Stimulated activated CD8-positive, alpha-beta memory T cell treated with anti-CD3 and anti-CD28 coated beads, Interleukin-2, amount 100 ng/mL, for 48 hours (primary cell): ENCODE results near the gene TBATA.

Experiments
- DNase-seq, 2 donors: peaks; one replicate each; pipeline ENCODE4 v3.0.0-alpha.2; 2020; ENCODE audit warnings: low read depth in 2 of 2

The TBATA gene

DNA sequence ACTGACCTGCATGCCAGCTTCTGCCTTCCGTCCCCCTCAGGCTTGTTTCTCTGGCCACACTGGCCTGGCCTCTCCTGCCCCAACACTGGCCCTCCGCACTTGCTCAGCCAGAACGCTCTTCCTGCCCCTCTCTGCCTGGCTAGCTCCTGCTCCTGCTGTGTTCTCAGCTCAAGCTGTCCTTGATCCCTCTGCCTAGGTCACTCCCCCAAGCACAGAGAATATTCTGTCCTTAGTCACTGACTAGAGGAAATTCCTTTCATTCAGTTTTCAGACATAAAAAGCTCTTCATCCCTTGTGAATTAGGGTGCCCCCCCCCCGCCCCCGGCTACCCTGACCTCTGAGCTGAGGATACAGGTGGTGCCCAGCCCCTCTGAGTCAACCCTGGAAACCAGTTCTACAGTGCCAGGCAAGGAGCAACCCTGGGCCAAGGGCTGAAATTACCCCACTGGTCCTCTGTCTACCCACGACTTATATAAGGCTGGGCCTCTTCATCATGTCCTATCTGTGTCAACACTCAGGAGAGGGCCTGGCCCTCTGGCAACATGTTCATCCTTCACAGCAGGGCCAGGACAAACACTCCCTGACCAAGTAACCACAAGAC, 23.9 kb upstream of the TBATA start:
- DNase-seq, result no peak

DNA sequence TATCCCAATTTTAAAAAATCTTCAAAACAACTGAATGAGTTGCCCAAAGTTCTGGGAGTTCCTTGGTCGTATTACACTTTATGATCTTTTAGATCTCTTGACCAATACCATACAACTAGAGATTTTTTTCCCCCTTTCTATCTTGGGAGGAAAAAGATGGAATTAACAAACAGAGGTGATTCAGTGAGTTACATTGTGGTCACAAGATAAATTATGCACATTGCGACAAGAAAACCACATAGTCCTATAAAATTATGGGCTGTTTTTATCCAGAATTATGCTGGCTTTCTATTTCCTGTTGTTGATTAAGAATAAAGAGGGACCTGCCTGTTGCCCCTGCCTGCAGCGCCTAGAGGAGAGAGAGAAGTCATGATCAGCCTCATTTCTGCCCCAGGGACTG, 22.4 kb upstream of the TBATA start:
- DNase-seq, result no peak

DNA sequence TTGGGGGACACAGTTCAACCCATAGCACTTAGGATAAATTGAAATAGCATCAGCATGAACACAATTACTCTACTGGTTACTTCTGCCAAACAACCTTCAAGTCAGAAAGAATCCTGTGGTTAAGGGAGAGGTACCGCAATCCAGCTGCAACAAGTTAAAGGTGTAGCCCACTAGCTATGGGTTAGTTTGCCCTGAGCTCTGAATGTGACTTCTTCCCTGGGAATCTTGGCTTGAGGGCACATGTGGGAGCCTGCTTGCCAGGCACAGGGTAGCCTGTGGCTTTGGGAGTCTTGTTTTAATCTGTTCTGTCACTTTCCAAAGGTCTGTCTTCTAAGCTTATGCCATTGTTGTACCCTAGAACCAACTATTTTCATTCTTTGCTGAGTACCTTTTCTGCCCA, 21.7 kb upstream of the TBATA start:
- DNase-seq, result no peak

DNA sequence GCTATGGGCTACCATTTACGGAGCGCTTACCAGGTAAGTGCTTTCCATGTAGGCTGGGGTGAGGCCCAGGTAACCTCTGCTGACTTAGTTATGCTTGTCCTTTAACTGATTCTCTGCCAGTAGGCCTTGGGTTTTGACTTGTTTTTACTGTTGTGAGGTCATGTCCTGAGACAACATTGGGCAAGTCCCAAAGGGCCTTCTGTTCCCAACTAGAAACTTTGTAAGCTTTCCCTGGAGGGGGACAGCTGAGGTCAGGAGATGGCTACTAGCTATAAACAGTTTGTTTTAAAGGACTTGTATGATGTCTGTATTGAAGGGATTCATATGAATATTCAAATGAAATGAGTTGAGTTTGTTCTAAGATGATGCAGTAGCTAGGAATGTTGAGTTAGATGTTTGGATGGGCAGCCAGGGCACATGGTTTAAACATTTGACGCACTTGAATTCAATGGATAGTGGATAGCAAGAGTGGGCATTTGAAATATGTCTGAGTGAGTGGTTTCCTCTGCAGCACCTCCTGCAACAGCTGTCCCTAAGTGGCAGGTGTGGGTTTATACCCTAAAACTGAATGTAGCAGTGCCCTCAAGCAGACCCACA, 20.5 kb upstream of the TBATA start:
- DNase-seq, result no peak

DNA sequence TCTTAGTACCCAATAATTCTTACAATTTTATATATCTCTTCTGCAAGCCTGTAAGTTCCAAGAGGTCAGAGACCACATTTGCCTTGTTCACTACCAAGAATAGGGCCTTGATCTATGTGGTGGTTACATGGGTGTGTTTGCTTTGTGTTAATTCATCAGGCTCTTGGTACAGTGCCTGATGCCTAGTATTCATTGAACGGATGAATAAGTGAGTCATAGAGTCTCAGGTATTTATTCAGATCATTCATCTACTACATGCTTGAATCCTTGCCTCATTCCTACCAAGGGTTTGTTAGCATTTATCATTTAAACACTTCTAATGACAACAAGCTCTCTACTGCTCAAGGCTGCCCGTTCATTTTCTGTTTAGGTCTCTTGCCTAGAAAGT, 19.2 kb upstream of the TBATA start:
- no peak for DNase-seq

DNA sequence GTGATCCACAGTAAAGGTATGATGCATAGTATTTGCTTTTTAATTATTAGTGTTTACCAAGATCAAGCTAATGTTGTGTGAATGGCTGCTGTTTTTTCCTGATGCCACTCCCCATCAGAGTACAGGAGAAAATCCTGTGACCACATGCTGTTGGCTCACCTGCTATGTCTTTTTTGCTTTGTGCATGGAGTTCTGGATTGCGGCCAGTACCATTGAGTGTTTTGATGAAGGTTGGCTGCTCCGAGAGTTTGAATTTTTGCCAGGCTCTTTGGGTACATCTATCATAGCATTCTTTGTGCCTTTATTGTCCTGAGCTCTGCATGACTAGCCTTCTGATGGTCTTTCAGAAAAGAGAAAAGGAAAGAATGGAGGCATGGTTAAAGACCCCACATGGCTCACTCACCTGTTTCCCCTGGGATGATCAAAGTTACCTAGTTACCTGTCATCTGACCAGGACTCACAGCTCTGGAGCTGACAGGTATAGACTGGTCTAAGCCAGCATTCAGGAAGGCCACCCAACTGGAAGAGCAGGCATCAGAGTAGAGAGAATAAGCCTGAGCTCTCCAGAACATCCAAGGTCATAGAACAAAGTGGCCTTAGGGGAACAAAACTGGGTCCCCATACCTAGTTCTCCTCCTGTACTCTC, 18.7 kb upstream of the TBATA start:
- DNase-seq, result no peak

DNA sequence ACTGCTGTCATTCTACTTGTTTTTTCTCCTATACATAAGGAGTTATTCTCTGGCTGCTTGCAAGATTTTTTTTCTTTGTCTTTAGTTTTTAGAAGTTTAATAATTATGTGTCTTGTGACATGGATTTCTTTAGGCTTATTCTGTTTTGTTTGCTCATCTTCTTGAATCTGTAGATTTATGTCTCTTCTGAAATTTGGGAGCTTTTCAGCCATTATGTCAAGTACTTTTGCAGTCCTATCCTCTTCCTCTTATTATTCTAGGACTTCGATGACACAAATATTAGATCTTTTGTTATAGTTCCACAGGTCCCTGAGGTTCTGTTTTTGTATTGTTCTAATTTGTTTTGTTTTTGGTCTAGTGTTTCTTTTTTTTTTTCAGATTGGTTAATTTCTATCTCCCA, 16.7 kb upstream of the TBATA start:
- no peak for DNase-seq

DNA sequence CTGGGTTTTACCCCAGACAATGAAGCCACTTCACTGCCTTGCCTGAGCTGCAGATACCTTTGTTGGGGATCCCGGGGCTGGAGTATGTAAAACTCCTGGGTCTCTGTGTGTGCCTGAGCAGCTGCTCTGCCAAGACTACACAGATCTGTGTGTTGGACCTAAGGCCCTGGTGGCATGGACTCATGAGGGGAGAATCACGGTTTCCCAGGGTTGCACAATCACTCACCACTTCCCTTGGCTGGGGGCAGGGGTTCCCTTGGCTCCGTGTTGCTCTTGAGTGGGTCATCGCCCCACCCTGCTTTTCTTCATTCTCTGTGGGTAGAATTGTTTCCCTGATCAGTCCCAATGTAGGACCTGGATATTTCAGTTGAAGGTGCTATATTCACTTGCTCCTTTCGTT, 13.9 kb upstream of the TBATA start:
- DNase-seq, result no peak

DNA sequence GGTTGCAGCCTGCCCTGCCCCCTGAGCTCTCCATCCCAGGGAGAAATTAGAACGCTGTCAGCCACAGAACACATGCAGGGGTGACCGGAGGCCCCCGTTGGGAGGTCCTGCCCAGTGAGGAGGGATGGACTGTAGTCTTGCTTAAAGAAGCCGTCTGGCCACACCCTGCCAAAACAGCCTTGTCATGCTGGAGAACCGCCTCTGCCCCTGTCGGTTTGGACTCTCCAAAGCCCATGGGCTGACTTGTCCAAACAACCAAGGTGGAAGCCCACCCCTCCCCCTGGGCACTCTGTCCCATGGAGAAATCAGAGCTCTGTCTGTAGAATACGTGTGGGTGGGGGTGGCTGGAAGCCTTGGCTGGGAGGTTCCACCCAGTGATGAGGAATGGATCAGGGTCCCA, 12.7 kb upstream of the TBATA start:
- DNase-seq, result no peak

DNA sequence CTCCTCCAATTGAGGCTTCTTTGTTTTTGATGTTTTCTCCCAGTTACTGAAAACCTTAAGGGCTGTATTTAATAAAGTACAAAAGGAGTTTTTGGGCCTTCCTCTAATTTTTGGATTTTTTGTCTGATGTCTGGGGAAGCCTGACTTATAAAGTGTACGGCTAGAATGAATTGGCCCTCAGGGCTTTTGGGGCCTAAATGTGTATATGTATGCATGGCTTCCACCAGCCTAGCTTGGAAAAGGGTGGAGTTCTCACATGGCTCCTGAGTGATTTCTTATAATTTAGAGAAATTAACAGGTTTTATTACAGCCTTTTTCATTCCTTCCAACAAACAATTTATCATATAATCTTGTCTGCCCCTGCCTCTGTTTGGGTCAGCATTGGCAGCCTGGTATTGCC, 10.4 kb upstream of the TBATA start:
- DNase-seq, result no peak

DNA sequence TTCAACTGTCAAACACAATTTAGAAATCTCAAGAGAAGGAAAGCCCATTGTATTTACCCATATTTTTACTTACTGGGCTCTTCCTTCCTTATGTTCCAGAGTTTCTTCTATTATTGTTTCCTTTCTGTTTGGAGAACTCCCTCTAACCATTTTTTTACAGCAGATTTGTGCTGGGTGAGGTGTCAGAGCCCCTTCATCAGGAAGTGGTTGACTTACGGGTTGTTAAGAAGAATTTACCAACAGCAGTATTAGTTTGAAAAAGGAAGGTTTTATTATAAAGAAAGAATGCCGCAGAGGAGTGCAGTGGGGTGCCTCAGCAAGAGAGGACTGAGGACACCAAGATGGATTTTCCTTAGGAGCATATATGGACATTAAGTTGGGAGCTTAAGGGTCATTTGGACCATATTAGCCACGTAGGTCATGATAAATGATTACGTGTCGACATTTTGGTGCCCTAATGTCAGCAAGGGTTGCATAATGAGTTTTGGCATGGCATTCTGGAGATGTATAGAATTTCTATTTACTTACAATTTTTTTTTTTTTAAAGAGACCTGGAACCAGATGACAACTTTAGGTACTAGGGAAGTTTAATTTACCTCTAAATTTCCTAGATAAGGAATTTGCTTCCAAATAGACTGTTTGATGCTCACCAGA, 6.3 kb upstream of the TBATA start:
- DNase-seq, result no peak

DNA sequence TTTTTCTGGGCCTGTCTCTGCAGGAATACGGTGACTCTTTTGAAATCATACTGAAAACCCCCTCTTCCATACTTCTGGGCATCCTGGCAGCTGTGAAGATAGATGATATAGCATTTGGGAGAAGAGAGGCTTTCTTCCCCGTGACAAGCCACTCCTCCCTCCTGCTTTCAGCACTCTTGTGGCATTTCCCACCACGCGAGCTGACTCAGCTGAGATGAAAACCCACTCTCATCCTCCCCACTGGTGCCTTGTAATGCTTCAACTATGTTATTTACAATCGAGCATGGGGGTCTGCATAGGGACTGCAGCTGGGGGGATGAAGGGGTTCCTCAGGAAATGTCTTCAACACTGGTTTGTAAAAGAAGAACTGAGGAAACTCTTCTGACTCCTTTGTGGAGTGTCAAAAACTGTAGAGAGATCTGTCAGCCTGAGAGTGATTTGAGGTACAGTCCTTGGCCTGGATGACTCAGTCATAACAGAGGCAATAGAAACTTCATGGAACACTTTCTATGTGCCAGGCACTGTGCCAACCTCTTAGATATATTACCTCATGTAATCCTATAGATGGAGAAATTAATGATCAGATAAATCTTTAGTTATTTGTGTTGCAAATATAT, 1.7 kb upstream of the TBATA start:
- DNase-seq, result peak in 1 of 2 donors; percentile 5

DNA sequence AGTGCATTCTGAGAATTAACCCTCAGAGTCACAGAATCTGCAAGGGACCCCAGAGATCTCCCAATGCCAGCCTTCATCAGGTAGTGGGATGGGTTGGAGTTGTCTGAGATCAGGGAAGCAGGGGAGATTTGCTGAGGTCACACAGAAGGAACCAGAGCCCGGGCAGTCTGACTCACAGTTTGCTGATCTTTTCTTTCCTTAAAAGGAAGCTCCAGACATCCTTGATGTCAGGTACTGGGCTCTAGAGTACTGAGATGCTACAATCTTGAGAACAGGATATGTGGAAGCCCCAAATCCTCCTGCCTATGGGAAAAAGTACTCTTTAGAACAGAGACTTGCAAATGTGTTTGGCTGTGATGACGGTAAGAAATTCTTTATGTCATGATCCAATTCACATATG, 706 bp downstream of the TBATA start:
- no peak for DNase-seq

DNA sequence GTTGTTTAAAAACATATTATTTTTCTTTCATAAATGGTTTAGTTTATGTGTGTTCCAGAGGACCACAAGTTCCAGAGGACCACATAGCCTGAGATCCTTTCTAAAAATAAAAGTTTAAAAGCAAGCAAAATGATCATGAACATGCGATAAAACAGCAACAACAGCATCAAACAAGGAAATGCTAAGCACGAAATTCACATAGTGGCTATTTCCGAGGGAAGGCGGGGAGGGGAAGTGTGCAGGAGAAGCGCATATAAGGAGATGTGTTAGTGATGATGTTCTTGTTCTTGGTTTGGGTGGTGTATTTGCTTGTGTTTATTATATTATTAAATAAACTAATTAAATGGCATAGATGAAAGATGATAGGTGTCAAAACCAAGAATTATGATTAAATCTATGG, 1.2 kb downstream of the TBATA start:
- DNase-seq, result no peak

DNA sequence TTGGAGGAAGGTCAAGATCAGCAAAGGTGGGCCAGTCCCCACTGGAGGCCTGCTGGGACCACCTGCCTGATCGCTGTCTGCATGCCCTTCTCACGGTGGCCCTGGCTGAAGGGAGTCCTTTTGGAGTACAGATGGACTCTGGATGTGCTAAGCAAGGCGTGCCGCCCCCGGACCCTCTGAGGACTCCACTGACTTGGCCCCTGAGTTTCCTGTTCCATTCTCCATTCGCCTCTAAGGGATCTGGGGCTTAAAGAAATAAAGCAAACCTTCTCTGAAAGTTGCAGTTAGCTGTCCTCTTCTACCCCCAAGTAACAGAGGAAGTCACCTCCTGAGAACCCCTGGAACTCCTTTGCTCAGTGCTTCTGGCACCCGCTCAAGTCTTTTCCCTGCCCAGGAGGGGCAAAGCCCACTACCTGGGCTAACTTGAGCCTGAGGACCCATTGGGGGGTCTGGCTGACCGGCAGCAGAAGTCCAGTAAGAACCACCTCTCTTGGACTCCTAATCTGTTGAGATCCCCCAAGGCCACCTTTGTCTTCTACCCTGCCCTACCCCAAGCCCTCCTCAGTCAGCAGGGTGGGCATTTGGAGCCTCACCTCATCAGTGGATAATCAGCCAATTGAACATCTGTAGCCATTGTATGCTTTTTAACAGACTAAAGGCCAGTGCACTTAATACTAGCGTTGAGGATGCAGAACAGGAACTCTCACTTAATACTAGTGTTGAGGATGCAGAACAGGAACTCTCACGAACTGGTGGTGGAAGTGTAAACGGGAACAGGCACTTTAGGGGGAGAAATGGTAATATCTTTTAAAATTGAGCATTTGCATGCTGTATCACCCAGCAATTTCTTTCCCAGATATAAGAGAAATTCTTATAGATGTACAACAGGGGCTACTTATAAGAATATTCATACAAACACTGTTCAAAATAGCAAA, 2.2 kb downstream of the TBATA start:
- no peak for DNase-seq

DNA sequence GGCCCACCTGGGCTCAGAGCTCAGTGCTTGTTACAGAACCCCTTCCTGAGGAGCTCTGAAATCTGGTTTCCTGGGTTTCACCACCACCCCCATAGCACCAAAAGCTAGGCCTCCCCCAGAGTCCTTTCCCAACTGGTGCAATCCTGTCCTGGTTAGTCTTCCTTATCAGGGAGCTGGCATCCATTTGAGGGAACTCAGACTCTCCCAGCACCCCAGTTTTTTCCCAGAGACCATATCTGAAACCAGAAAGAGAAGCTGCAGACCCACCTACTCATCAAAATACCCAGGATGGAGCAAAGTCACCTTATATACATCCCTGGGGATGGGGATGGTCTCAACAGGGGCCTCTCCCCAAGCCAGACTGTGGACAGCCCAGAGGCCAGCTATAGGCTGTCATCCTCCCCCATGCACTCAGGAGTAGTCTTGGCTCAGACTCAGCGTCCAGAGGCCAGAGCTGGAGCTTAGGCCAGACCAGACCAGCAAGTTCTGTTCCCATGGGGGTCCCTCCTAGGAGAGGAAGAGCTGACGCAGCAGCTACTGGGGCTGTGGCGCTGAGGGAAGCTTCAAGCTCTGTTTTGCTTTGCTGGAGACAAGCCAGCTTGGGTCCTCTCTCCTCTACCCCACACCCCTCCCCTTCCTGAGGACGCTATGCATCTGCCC, 3.0 kb downstream of the TBATA start:
- DNase-seq, result no peak

DNA sequence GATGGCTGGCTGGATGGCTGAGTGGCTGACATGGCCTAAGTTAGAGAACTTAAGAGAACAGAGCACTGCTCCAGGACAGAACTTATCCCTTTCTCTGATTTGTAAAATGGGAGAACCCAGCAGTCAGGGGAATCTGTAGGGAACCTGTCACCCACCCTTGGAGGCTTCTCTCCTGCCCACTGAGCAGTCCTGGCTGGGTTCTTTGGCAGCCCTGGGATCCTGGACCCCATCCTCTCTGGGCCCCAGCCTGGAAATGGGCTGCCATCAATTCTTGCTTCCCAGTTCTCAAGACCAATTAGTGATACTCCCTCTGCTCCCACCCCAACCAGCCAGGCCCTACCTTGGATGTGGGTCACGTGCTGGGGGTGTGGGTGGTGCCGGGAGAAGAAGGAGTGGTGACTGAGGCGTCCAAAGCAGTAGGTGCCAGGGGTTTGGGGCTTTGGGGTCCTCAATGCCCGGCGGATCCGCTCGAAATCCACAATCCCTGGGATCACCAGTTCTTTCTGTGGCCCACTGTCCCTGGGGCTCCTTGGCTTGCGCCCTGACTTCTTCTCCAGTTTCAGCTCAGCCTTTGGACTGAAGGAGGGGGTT, 3.6 kb downstream of the TBATA start:
- DNase-seq, result no peak

DNA sequence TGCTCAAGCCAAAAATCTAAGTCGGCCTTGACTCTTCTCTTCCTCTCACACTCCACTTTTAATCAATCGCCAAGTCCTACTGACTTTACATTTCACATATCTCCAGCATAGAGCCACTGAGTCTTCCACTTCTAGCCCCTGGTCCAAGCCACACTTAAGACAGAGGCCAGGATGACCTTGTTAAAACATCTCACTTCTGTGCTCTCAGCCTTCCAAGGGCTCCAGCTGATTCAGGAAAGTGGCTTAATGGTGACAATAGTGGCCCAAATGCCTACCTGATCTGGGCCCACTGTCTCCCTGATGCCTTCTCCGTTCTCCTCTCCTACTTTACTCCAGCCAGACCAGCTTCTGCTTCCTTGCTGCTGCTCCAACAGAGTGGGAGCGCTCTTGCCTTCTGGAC, 4.4 kb downstream of the TBATA start:
- no peak for DNase-seq

DNA sequence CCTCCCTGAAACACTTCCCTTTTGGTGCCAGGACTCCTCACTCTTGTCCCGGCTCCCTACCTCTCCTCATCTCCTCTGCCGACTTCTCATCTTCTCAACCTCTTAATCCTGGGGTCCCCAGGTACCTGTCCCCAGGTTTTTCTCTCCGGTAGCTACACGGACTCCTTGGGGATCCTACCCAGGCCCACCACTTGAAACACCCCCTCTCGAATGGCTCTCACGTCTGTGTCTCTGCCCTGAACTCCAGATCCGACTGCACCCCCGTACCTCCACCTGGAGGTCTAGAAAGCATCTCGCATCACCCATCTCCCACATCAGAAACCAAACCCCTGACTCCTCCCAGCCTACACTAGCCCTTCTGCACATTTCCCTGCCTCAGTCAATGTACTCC, 4.8 kb downstream of the TBATA start:
- DNase-seq, result no peak

DNA sequence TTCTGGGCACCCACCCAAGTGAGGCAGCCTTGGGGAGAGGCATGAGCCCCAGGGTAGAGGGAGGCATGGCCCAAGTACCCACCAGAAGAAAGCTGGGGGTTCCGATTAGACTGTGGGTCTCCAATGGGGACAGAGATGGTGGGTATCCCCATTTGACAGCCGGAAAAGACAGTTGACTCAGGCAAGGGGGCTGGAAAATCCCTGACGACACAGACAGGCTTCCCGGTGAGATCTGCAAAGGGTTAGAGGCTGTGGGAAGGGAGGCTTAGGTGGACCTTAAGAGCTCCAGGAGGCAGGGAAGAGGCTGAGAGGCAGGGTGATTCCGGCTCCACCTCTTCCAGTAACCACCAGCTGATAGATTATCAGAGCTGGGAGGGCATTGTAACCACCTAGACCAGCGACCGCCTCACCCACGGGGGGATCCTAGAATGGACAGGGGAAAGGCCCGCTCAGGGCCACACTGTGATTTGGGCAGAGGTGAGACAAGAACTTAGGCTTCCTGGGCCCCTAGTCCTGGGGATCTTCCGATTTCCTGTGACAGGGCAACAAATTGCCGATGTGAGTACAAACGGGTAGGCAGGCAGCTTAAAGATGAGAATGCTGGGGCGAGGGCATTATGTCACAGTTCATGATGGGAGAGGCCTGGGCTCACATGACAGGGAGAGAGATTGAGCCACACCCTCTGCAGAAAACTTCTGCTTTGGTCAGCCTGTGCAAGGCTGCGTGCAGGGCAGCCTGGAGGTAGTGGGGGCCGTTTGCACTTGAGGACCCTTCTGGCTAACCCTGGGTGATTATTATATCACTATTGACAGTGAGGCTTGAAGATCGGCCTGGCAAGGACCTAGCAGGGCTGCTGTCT, 5.4 kb downstream of the TBATA start:
- DNase-seq, result no peak
